NCI-H2196 (cell line): ENCODE measurements around the gene VMP1.

Experiments used
- DNase-seq: peaks from one replicate; lab custom pipeline; 2025; ENCODE audit not compliant: unreplicated experiment; lab: John Stamatoyannopoulos, UW

VMP1 gene

GRCh38 chr17:59707971-59708430 is 547 bp downstream of the VMP1 start:
- DNase-seq: no peak

GRCh38 chr17:59711936-59712335 is 4.5 kb downstream of the VMP1 start:
- DNase-seq: no peak

- DNase-seq: no peak
Observed at GRCh38 chr17:59712862-59713261, 5.4 kb downstream of the VMP1 start.

- DNase-seq: no peak
Observed at GRCh38 chr17:59714255-59714654, 6.8 kb downstream of the VMP1 start.

GRCh38 chr17:59716427-59716826 is 9.0 kb downstream of the VMP1 start:
- no peak for DNase-seq

- DNase-seq: no peak
Observed at GRCh38 chr17:59719526-59719925, 12.1 kb downstream of the VMP1 start.

- DNase-seq: no peak
Observed at GRCh38 chr17:59722623-59723022, 15.2 kb downstream of the VMP1 start.

GRCh38 chr17:59723041-59723440 is 15.6 kb downstream of the VMP1 start:
- DNase-seq: no peak

GRCh38 chr17:59723607-59724006 is 16.2 kb downstream of the VMP1 start:
- no peak for DNase-seq

GRCh38 chr17:59725691-59726090 is 18.2 kb downstream of the VMP1 start:
- no peak for DNase-seq

GRCh38 chr17:59727817-59728533 is 20.5 kb downstream of the VMP1 start:
- DNase-seq: no peak

GRCh38 chr17:59730268-59730834 is 22.9 kb downstream of the VMP1 start:
- no peak for DNase-seq

GRCh38 chr17:59733697-59734096 is 26.2 kb downstream of the VMP1 start:
- no peak for DNase-seq

GRCh38 chr17:59734226-59734625 is 26.8 kb downstream of the VMP1 start:
- no peak for DNase-seq

- no peak for DNase-seq
Observed at GRCh38 chr17:59737324-59737723, 29.9 kb downstream of the VMP1 start.

- DNase-seq: no peak
Observed at GRCh38 chr17:59743842-59744241, 36.4 kb downstream of the VMP1 start.

GRCh38 chr17:59745040-59745439 is 37.6 kb downstream of the VMP1 start:
- no peak for DNase-seq

GRCh38 chr17:59746849-59747445 is 39.5 kb downstream of the VMP1 start:
- peak; percentile 54 for DNase-seq

- no peak for DNase-seq
Observed at GRCh38 chr17:59748591-59748990, 41.1 kb downstream of the VMP1 start.

GRCh38 chr17:59751955-59752413 is 44.5 kb downstream of the VMP1 start:
- DNase-seq: no peak

- DNase-seq: no peak
Observed at GRCh38 chr17:59752446-59752845, 45.0 kb downstream of the VMP1 start.

- DNase-seq: no peak
Observed at GRCh38 chr17:59752922-59753321, 45.5 kb downstream of the VMP1 start.
